Measurements from ENCODE around the gene ARRDC1. TPM values are rescaled to one million over a fixed set of nuclear protein-coding genes. Genes with fewer than 3 reads are reported as not detected.

The ARRDC1 gene
- total RNA-seq, 1 donor from 2014 or later: 36.5 TPM

DNA sequence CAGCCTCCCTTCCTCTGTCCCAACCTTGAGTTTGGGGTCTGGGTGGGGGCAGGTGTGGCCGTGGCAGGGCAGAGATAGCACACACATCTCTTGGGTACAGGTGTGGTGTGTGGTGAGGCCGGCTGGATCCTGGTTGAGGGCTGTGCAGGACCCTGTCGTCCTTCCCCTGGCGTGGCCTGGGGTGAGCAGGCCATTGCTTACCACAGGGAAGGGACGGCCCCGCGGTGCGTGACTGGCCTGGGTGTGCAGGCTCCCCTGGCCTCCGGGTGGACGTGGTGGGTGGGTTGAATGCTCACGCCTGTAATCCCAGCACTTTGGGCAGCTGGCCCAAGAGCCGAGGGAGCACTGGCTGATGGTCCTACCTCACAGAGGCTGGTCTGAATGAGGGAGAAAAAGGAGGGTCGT lies 1.2 kb downstream of the ARRDC1 start:
- no peak for DNase-seq (ENCODE audit: low spot score in 2 of 2, unreplicated experiment in 2 of 2)
- peak overlapping the region; percentile 69 for H3K4me3 Mint-ChIP-seq
- no peaks in the 10 kb centered on the region for H3K9me3 Mint-ChIP-seq
- H3K27me3 Mint-ChIP-seq (ENCODE audit: low read depth): peaks cover 31% of the 10 kb centered on the region
- TF ChIP-seq CTCF (IDR thresholded peaks at IDR 0.05; ENCODE audit: unreplicated experiment): no peak
- H3K36me3 Mint-ChIP-seq: no peaks in the 10 kb centered on the region
- peaks cover 16% of the 10 kb centered on the region for H3K4me1 Mint-ChIP-seq
- H3K27ac Mint-ChIP-seq: no peak overlapping the region

GRCh38 chr9:137607141-137607857 lies 1.8 kb downstream of the ARRDC1 start:
- Mint-ChIP-seq H3K36me3 (no peaks in the 10 kb centered on the region), H3K4me3 (peak overlapping the region; percentile 69), H3K27me3 (ENCODE audit: low read depth) (peaks cover 29% of the 10 kb centered on the region), H3K27ac (no peak overlapping the region), H3K4me1 (peaks cover 21% of the 10 kb centered on the region), H3K9me3 (no peaks in the 10 kb centered on the region)
- no peak for TF ChIP-seq CTCF (IDR thresholded peaks at IDR 0.05; ENCODE audit: unreplicated experiment)
- DNase-seq (ENCODE audit: low spot score in 2 of 2, unreplicated experiment in 2 of 2): no peak

DNA sequence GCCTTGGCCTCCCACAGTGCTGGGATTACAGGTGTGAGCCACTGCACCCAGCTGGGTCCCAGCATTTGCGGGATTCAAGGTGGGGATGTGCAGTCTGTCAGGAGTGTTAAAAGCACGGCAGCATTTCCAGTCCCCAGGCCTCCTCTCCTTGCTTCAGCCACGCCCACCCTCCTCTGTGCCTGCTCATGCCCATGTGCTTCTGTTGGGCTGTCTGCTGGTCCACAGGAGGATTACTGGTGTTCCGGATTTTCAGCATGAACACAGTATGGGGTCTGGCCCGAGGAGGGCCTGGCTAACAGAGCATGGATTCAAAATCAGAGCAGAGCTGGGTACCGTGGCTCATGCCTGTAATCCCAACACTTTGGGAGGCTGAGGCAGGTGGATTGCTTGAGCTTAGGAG lies 5.5 kb downstream of the ARRDC1 start:
- no peak for DNase-seq (ENCODE audit: low spot score in 2 of 2, unreplicated experiment in 2 of 2)
- Mint-ChIP-seq H3K4me3 (no peak overlapping the region), H3K9me3 (no peaks in the 10 kb centered on the region), H3K27me3 (ENCODE audit: low read depth) (peaks cover 10% of the 10 kb centered on the region), H3K36me3 (peaks cover 5% of the 10 kb centered on the region), H3K4me1 (peaks cover 28% of the 10 kb centered on the region), H3K27ac (peak overlapping the region; percentile 95)
- TF ChIP-seq CTCF (IDR thresholded peaks at IDR 0.05; ENCODE audit: unreplicated experiment): no peak

- Mint-ChIP-seq H3K4me1 (peaks cover 25% of the 10 kb centered on the region), H3K27me3 (ENCODE audit: low read depth) (peaks cover 5% of the 10 kb centered on the region), H3K4me3 (peak overlapping the region; percentile 13), H3K27ac (peak overlapping the region; percentile 95), H3K36me3 (peaks cover 5% of the 10 kb centered on the region), H3K9me3 (no peaks in the 10 kb centered on the region)
- no peak for TF ChIP-seq CTCF (IDR thresholded peaks at IDR 0.05; ENCODE audit: unreplicated experiment)
- peak in 1 of 2 experiments; percentile 70 for DNase-seq (ENCODE audit: low spot score in 2 of 2, unreplicated experiment in 2 of 2)
These were observed 6.4 kb downstream of the ARRDC1 start for GRCh38 chr9:137611623-137612609.

DNA sequence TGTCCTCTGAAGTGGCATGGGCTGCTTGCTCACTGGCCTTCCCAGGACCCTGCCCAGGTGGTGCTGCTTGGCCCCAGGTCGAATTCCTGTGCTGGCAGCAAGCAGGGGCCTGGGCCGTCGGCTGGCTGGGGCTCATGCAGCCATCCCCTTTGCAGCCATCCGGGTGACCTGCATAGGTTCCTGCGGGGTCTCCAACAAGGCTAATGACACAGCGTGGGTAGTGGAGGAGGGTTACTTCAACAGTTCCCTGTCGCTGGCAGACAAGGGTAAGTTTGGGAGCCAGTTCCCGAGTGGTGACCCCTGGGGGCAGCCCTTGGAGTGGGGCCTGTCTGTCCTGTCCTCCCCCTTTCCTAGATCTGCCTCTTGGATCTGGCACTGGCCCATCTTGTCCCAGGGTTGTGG lies 7.3 kb downstream of the ARRDC1 start:
- Mint-ChIP-seq H3K27me3 (ENCODE audit: low read depth) (no peaks in the 10 kb centered on the region), H3K9me3 (no peaks in the 10 kb centered on the region), H3K4me3 (no peak overlapping the region), H3K4me1 (peaks cover 22% of the 10 kb centered on the region), H3K27ac (peak overlapping the region; percentile 95), H3K36me3 (peaks cover 5% of the 10 kb centered on the region)
- DNase-seq (ENCODE audit: low spot score in 2 of 2, unreplicated experiment in 2 of 2): no peak
- TF ChIP-seq CTCF (IDR thresholded peaks at IDR 0.05; ENCODE audit: unreplicated experiment): no peak

All from mesothelial cell of epicardium (in vitro differentiated cells).